Measurements from ENCODE around the gene EML5. TPM values are rescaled to one million over a fixed set of nuclear protein-coding genes. Genes with fewer than 3 reads are reported as not detected.

Gene EML5
- 2.4 and 3.0 TPM in 2 replicates for total RNA-seq

- intact Hi-C loops (cut with micrococcal nuclease): loop anchor here (1.0 to 10.0 kb wide), 6 partner anchors 32 to 1162 kb away; partner anchors contain the start of genes EFCAB11, SPATA7, TDP1 and TTC8
Observed at GRCh38 chr14:88792473-88793258, at the start of gene EML5. Gene EML5 (minus strand): TSS chr14:88792953. CDS start chr14:88792503, 450 bp downstream.

DNA sequence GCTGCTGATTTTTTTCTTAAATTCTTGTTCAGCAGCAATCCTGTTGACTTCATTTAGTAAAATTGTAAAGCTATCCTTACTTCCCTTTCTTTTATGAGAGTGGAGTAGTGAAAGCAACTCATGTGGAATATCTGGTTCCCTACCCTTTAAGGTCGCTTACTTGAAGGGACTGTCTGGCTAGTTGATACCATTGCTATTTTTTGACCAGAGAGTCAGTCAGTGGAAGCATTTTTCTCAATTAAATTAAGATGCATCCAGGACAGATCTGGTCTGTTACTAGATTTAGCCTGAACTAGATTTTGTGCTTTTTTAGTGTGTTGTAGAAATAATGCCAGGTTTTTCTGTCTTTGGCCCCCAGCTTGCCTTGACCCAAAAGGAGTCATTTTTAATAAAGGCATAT is 49.7 kb upstream of the EML5 start:
- intact Hi-C loops (cut with micrococcal nuclease): no loop called here

DNA sequence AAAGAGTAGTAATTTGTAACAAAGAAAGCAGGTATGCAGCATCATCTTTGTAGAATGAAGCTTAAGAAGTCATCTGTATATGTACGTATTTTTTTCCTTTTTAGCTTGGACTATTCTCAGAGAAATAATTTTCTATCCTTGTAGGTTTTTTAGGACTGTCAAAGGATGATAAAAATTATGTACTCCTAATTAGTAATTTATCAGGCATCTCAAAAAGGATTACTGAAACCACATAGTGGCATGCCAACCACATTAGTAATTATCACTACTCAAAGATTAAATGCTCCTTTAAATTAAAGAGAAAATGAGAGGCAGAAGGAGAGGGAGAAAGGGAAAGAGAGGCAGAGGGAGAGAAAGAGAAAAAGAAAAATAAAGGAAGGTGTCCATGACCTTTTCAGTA is 49.0 kb upstream of the EML5 start:
- intact Hi-C loops (cut with micrococcal nuclease): no loop called here

GRCh38 chr14:88840926-88841325 is 48.2 kb upstream of the EML5 start:
- intact Hi-C loops (cut with micrococcal nuclease): no loop called here

DNA sequence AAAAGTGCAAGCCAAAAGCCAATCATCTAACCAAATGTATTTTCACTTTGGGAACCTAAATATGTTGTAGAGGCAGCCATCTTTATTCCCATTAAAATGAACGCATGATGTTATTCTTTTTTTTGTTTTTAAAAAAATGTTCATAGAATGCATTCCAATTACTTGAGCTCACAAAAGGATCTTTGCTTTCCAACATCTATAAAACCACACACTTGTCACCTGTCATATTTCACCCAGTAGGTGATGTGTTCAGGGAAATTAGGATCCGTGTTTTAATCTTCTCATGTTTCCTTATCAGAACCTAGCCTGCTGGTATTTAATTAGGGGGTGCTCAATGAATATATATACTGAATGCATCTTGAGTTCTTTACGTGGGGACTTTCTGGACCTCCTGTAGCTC is 45.3 kb upstream of the EML5 start:
- intact Hi-C loops (cut with micrococcal nuclease): no loop called here

- intact Hi-C loops (cut with micrococcal nuclease): no loop called here
Observed at GRCh38 chr14:88837495-88837894, 44.7 kb upstream of the EML5 start.

- intact Hi-C loops (cut with micrococcal nuclease): no loop called here
Observed at GRCh38 chr14:88835661-88836060, 42.9 kb upstream of the EML5 start.

- intact Hi-C loops (cut with micrococcal nuclease): no loop called here
Observed at GRCh38 chr14:88834883-88835431, 42.2 kb upstream of the EML5 start.

GRCh38 chr14:88831284-88831683 is 38.5 kb upstream of the EML5 start:
- intact Hi-C loops (cut with micrococcal nuclease): no loop called here

DNA sequence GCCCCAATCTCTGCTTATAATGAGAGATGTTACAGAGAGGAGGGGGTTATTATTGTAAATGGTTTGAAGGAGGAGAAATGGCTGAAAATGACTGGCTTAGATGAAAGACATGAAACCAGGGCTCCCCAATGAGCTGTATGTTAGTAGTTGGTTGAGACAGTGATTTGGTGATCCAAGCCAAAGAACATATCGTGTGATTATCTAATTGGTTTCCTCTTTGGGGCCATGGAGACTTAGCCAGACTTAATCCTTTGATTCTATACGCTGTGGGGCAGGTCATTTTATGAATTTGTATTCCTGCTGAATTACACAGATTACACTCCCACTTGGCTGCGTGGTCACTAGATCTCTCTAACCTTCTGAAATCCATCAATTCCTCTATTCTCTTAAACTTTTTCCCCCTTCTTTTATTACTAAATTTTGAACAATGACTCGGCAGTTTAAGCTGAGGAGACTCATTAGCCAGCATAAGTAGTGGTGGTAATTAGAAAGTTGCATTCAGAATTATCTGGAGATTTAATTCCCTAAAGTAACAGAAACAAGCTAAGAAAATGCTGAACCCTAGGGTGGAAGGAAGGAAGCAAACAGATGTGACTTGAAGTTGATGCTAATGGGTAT is 37.0 kb upstream of the EML5 start:
- intact Hi-C loops (cut with micrococcal nuclease): no loop called here

DNA sequence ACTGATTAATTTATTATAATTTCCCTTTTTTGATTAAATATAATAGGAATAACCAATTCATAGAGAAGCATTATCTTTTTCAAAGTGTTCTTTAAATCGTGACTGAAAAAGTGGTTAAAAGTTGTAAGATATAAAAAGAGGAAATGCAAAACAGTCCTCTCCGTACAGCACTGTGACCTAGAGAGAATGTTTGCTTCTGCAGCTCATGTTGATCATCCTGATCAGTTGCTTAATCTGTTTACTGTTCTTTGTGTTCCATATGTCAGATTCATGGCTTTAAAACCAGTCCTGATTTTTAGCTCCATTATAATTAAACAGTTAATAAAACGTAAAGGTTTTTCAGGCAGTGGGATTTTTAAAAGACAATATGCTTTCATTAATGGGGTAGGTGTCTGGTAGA is 36.4 kb upstream of the EML5 start:
- intact Hi-C loops (cut with micrococcal nuclease): no loop called here

- intact Hi-C loops (cut with micrococcal nuclease): loop anchor here (2.0 kb wide), 2 partner anchors 159 to 1431 kb away; partner anchors contain the start of gene PSMC1
Observed at GRCh38 chr14:88825503-88825902, 32.8 kb upstream of the EML5 start.

- intact Hi-C loops (cut with micrococcal nuclease): loop anchor here (2.0 kb wide), 2 partner anchors 158 to 1432 kb away; partner anchors contain the start of gene PSMC1
Observed at GRCh38 chr14:88825078-88825458, 32.3 kb upstream of the EML5 start.

- intact Hi-C loops (cut with micrococcal nuclease): loop anchor here (1.0 to 5.0 kb wide), 8 partner anchors 32 to 1432 kb away; partner anchors contain the start of genes EFCAB11, EML5, GALC and GPR65
Observed at GRCh38 chr14:88824314-88825077, 31.7 kb upstream of the EML5 start, which contains the start of gene TTC8. Gene TTC8 (plus strand): TSS chr14:88824651. CDS start chr14:88824708, 57 bp downstream.

DNA sequence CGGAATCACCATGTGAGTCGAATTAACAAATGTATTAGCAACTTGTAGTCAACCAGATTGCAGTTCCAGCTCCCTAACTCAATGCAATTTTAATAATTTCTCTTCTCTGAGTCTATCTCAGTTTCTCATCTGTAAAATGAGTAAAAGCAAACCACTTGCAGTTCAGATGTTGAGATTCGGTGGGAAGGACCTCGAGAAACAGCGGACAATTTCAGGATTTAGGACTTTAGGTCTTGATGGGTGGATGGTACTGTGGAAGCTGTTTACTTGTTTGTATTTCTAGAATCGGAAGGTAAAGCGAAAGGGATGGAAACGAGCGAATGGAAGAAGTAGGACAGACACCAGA is 31.2 kb upstream of the EML5 start:
- intact Hi-C loops (cut with micrococcal nuclease): loop anchor here (1.0 to 5.0 kb wide), 8 partner anchors 32 to 1433 kb away; partner anchors contain the start of genes EFCAB11, EML5, GALC and GPR65

- intact Hi-C loops (cut with micrococcal nuclease): loop anchor here (5.0 kb wide), 2 partner anchors 815 to 1130 kb away; partner anchors contain the start of genes EFCAB11 and GPR65
Observed at GRCh38 chr14:88821888-88822287, 29.1 kb upstream of the EML5 start.

DNA sequence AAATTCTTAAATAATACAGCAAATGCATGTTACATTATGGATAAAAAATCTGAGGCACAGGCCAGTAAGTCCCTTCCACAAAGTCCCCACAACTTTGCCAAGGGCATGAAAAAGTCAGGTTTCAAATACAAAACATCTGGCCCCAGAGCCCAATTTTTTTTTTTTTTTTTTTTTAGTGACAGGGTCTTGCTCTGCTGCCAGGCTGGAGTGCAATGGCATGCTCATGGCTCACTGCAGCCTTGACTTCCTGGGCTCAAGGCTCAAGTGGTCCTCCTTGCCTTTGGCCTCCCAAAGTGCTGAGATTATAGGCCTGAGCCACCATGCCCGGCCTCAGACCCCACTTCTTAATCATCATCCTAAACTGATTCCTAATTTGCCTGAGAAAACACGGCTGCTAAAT is 28.6 kb upstream of the EML5 start:
- intact Hi-C loops (cut with micrococcal nuclease): loop anchor here (5.0 kb wide), 2 partner anchors 814 to 1131 kb away; partner anchors contain the start of genes EFCAB11 and GPR65

- intact Hi-C loops (cut with micrococcal nuclease): loop anchor here (5.0 kb wide), 2 partner anchors 812 to 1133 kb away; partner anchors contain the start of genes EFCAB11 and GPR65
Observed at GRCh38 chr14:88819674-88820073, 26.9 kb upstream of the EML5 start.

DNA sequence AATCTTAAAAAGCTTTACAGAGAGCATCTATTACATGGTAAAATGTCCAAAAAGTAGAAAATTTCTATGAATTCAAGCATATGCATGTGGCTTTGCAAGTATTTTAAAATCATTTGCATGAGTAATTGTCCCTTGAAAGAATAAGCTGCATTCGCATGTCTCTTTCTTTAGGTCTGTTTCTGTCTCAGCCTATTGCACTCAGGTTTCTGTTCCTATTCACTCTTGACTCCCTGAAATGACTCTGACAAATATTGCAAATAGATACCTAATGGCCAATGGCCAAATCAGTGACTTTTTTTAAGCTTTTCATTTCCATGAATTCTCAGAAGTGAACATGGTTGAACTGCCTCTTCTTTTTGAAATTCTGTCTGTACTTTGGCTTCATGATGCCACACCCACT is 25.3 kb upstream of the EML5 start:
- intact Hi-C loops (cut with micrococcal nuclease): no loop called here

- intact Hi-C loops (cut with micrococcal nuclease): no loop called here
Observed at GRCh38 chr14:88815980-88816379, 23.2 kb upstream of the EML5 start.

GRCh38 chr14:88808359-88808758 is 15.6 kb upstream of the EML5 start:
- intact Hi-C loops (cut with micrococcal nuclease): no loop called here
